ENCODE measurements around the gene CFAP299.
"Not testable (repeated sequence)": the region's sequence is repeated elsewhere in the genome, so short reads cannot be mapped to it uniquely, and the experiment has no call there.

CFAP299 gene

GRCh38 chr4:80335554-80336358 is at the start of gene CFAP299:
Gene CFAP299, plus strand, starts transcription at chr4:80335730.
- DNase-seq (ENCODE audit: low read depth in 3 of 3) = peak; percentile 5 to 75 (median 46)

GRCh38 chr4:80286451-80286850 is 49.1 kb upstream of the CFAP299 start:
- no peak for DNase-seq (ENCODE audit: low read depth in 3 of 3)

- DNase-seq (ENCODE audit: low read depth in 3 of 3) = not testable (repeated sequence)
Observed at GRCh38 chr4:80290665-80291064, 44.9 kb upstream of the CFAP299 start.

- no peak for DNase-seq (ENCODE audit: low read depth in 3 of 3)
Observed at GRCh38 chr4:80294206-80294605, 41.3 kb upstream of the CFAP299 start.

- DNase-seq (ENCODE audit: low read depth in 3 of 3) = no peak
Observed at GRCh38 chr4:80295336-80295735, 40.2 kb upstream of the CFAP299 start.

- no peak for DNase-seq (ENCODE audit: low read depth in 3 of 3)
Observed at GRCh38 chr4:80295826-80296225, 39.7 kb upstream of the CFAP299 start.

GRCh38 chr4:80301884-80302283 is 33.6 kb upstream of the CFAP299 start:
- no peak for DNase-seq (ENCODE audit: low read depth in 3 of 3)

GRCh38 chr4:80302616-80303223 is 32.8 kb upstream of the CFAP299 start:
- no peak for DNase-seq (ENCODE audit: low read depth in 3 of 3)

- no peak for DNase-seq (ENCODE audit: low read depth in 3 of 3)
Observed at GRCh38 chr4:80305466-80305865, 30.1 kb upstream of the CFAP299 start.

- no peak for DNase-seq (ENCODE audit: low read depth in 3 of 3)
Observed at GRCh38 chr4:80306260-80306659, 29.3 kb upstream of the CFAP299 start.

- no peak for DNase-seq (ENCODE audit: low read depth in 3 of 3)
Observed at GRCh38 chr4:80307183-80307735, 28.3 kb upstream of the CFAP299 start.

GRCh38 chr4:80307774-80308465 is 27.6 kb upstream of the CFAP299 start:
- DNase-seq (ENCODE audit: low read depth in 3 of 3) = no peak

GRCh38 chr4:80308466-80308822 is 27.1 kb upstream of the CFAP299 start:
- no peak for DNase-seq (ENCODE audit: low read depth in 3 of 3)

GRCh38 chr4:80309294-80310004 is 26.1 kb upstream of the CFAP299 start:
- DNase-seq (ENCODE audit: low read depth in 3 of 3) = no peak

GRCh38 chr4:80311130-80311529 is 24.4 kb upstream of the CFAP299 start:
- no peak for DNase-seq (ENCODE audit: low read depth in 3 of 3)

GRCh38 chr4:80312124-80312523 is 23.4 kb upstream of the CFAP299 start:
- DNase-seq (ENCODE audit: low read depth in 3 of 3) = no peak

- DNase-seq (ENCODE audit: low read depth in 3 of 3) = no peak
Observed at GRCh38 chr4:80313627-80314026, 21.9 kb upstream of the CFAP299 start.

- not testable (repeated sequence) for DNase-seq (ENCODE audit: low read depth in 3 of 3)
Observed at GRCh38 chr4:80315848-80316247, 19.7 kb upstream of the CFAP299 start.

GRCh38 chr4:80321341-80321740 is 14.2 kb upstream of the CFAP299 start:
- DNase-seq (ENCODE audit: low read depth in 3 of 3) = no peak

- no peak for DNase-seq (ENCODE audit: low read depth in 3 of 3)
Observed at GRCh38 chr4:80321776-80322175, 13.8 kb upstream of the CFAP299 start.

GRCh38 chr4:80322716-80323115 is 12.8 kb upstream of the CFAP299 start:
- DNase-seq (ENCODE audit: low read depth in 3 of 3) = no peak

- DNase-seq (ENCODE audit: low read depth in 3 of 3) = no peak
Observed at GRCh38 chr4:80324171-80324570, 11.4 kb upstream of the CFAP299 start.

Measured in stimulated activated CD4-positive, alpha-beta T cell treated with anti-CD3 and anti-CD28 coated beads, TNF-alpha, amount 100 ng/mL, for 24 hours (primary cell).